ENCODE results near the gene WDFY1. TPM values are rescaled to one million over a fixed set of nuclear protein-coding genes. Genes with fewer than 3 reads are reported as not detected.
A peak's percentile ranks its signal among the peaks of the same experiment; 100 is the strongest.

Gene WDFY1
- total and polyA plus RNA-seq, 11 donors, result 5.6 to 30.5 (median 14.2) TPM

DNA sequence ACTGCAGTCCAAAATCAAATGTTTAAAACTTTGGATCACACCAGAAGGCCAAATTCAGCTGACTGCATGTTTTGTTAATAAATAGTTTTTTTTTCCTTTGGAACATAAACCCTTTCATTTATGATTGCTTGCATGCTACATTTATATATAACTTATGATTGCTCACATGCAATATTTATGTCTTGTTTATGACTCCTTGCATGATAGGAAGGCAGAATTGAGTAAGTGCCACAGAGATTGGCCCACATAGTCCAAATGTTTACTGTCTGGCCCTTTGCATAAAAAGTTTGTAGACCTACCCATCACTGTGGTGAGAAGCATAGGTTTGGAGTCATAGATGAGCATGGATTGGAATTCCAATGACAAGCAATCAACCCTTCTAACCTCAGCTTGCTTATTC lies 30.8 kb downstream of the WDFY1 start:
- peaks cover 0 to 44% (median 11%) of the 10 kb centered on the region in 12 donors for H3K4me1 ChIP-seq
- H3K27me3 ChIP-seq, result no peaks in the 10 kb centered on the region
- no peak for DNase-seq
- H3K9me3 ChIP-seq, result no peaks in the 10 kb centered on the region
- intact Hi-C loops (cut with DNase I), result no loop called here
- H3K4me3 ChIP-seq, result no peak overlapping the region
- ATAC-seq, result no peak
- peaks cover 0 to 50% (median 39%) of the 10 kb centered on the region in 9 donors for H3K36me3 ChIP-seq
- no peak overlapping the region for H3K27ac ChIP-seq
- TF ChIP-seq, protein P1, sequence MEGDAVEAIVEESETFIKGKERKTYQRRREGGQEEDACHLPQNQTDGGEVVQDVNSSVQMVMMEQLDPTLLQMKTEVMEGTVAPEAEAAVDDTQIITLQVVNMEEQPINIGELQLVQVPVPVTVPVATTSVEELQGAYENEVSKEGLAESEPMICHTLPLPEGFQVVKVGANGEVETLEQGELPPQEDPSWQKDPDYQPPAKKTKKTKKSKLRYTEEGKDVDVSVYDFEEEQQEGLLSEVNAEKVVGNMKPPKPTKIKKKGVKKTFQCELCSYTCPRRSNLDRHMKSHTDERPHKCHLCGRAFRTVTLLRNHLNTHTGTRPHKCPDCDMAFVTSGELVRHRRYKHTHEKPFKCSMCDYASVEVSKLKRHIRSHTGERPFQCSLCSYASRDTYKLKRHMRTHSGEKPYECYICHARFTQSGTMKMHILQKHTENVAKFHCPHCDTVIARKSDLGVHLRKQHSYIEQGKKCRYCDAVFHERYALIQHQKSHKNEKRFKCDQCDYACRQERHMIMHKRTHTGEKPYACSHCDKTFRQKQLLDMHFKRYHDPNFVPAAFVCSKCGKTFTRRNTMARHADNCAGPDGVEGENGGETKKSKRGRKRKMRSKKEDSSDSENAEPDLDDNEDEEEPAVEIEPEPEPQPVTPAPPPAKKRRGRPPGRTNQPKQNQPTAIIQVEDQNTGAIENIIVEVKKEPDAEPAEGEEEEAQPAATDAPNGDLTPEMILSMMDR (IDR thresholded peaks at IDR 0.05), result no peak
- no peak for TF ChIP-seq POLR2A (IDR thresholded peaks at IDR 0.05)

DNA sequence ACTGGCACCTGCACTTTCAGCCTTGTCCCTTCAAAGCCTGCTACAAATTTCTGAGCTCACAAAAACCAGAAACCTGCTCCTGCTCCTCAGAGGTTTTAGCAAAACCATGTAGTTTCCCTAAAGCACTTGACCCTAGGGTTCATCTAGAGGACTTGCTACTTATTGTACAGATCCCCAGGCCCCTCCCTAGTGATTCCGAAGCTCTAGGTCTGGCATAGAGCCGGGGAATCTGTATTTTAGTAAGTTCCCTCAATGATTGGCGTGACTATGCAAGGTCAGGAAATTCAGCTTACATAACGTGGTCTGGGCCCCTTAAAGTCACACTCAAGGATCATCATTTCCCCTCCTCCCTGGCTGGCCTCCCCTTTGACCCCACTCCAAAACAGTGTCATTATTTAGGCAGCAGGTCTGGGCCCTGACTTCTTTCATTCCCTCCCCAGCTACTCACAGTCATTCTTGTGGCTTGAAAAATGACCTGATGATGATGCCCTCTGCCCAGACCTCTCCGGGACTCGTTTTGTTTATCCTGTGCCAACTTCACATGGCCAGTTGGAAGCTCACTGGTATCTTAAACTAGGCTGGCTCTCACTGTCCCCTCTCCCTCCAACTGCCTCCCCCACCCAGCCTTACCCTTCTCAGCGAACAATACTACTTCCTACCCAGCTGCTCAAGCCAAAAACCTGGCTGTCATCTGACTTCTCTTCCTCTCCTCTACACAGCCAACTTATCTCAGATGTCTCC lies 36.0 kb downstream of the WDFY1 start:
- TF ChIP-seq POLR2A (IDR thresholded peaks at IDR 0.05), result no peak
- TF ChIP-seq, protein P1 (IDR thresholded peaks at IDR 0.05), result no peak
- peak in 3 of 4 donors; percentile 32 to 84 (median 42) for ATAC-seq
- H3K4me1 ChIP-seq, result peaks cover 0 to 29% (median 12%) of the 10 kb centered on the region in 12 donors
- peak overlapping the region in 4 of 12 donors; percentile 27 to 46 (median 36) for H3K27ac ChIP-seq
- intact Hi-C loops (cut with DNase I), result no loop called here
- no peaks in the 10 kb centered on the region for H3K27me3 ChIP-seq
- peak in 1 of 5 donors; percentile 29 for DNase-seq
- H3K36me3 ChIP-seq, result peaks cover 0 to 36% (median 28%) of the 10 kb centered on the region in 9 donors
- no peak overlapping the region for H3K4me3 ChIP-seq
- WGBS, 4 donors, result 46 to 62% (median 52%) methylated on average over 7 of the region's 7 CpGs
- H3K9me3 ChIP-seq, result no peaks in the 10 kb centered on the region

DNA sequence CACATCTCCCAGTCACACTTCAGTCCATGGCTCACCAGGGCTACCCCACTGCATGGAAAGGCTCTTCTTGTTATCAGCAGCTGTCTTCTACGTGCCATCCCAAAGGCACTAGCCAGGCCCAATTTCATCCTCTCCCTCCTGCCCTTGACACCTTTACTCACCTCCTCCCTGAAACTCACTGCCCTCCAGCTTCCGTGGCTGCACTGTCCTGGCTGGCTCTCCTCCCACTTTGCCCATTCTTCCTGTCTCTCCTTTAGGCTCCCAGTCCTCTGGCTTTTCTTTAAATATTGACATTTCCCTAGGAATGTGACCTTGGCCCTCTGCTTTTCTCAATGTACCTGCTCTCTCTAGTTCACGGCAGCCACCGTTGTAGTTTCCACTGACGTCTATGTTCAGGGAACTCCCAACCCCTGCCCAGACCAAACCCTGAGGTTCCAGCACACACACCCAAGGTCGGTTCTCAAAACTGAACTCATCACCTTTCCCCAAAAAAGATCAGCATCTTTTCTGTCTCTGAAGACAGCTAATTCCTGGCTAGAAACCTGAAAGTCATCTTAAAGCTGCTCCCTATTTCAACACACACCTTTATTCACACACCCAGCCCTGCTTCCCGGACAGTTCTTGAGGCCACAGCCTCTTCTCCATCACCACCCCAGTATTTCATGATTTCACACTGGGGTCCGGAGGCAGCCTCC lies 36.7 kb downstream of the WDFY1 start:
- WGBS, 4 donors, result 81 to 83% (median 82%) methylated on average over 8 of the region's 8 CpGs

DNA sequence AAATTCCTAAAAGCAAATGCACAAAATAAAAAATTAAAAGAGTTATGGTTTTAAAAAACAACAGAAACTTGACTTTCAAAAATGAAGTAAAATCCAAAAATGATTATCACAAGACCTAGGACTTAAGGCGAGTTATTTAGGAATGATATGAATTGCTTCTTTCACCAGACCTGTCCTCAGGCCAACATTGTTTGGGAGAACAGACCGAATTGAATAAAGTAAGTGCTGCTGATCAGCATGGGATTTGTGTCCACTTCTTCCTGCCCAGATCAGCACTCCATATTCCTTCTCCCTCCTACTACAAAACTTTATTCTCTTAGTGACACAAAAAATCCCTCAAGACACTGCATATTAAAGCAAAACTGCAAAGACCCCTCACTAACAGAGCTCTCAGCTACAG lies 39.1 kb downstream of the WDFY1 start:
- DNase-seq (no peak), ATAC-seq (no peak)
- H3K4me1 ChIP-seq, result peaks cover 0 to 29% (median 12%) of the 10 kb centered on the region in 12 donors
- H3K27ac ChIP-seq, result no peak overlapping the region
- 55 to 73% (median 63%) methylated on average over 2 of the region's 2 CpGs for WGBS, 4 donors
- H3K36me3 ChIP-seq, result peaks cover 0 to 47% (median 38%) of the 10 kb centered on the region in 9 donors
- H3K4me3 ChIP-seq, result no peak overlapping the region
- TF ChIP-seq, protein P1 (IDR thresholded peaks at IDR 0.05), result no peak
- TF ChIP-seq POLR2A (IDR thresholded peaks at IDR 0.05), result no peak
- H3K27me3 ChIP-seq, result no peaks in the 10 kb centered on the region
- intact Hi-C loops (cut with DNase I), result no loop called here
- H3K9me3 ChIP-seq, result no peaks in the 10 kb centered on the region

More for the DNA sequence above, 36.7 kb downstream of the WDFY1 start:
- H3K27me3 ChIP-seq, result no peaks in the 10 kb centered on the region
- H3K4me1 ChIP-seq, result peaks cover 0 to 29% (median 12%) of the 10 kb centered on the region in 12 donors
- H3K27ac ChIP-seq, result peak overlapping the region in 2 of 12 donors; percentile 38 to 46
- no peak overlapping the region for H3K4me3 ChIP-seq
- no peak for ATAC-seq
- no peak for DNase-seq
- intact Hi-C loops (cut with DNase I), result no loop called here
- no peaks in the 10 kb centered on the region for H3K9me3 ChIP-seq
- H3K36me3 ChIP-seq, result peaks cover 0 to 39% (median 31%) of the 10 kb centered on the region in 9 donors
- TF ChIP-seq, protein P1 (IDR thresholded peaks at IDR 0.05), result no peak
- no peak for TF ChIP-seq POLR2A (IDR thresholded peaks at IDR 0.05)

Data from heart left ventricle (tissue), 16 donors.